H9 (cell line): ENCODE results near the gene PAK5. TPM values are rescaled to one million over a fixed set of nuclear protein-coding genes. Genes with fewer than 3 reads are reported as not detected.

ENCODE experiments used
- DNase-seq: peaks from one replicate; pipeline ENCODE4 v3.0.0-alpha.2; 2017
- H2AFZ ChIP-seq: one replicate; pipeline ENCODE4 v1.6.1; 2013; ENCODE audit warnings: mild to moderate bottlenecking, low read length, control low read depth, moderate library complexity
- H2AK5ac ChIP-seq: 2 replicates; pipeline ENCODE4 v1.6.1; 2013; ENCODE audit warnings: low read length, control low read depth, mixed read lengths; ENCODE audit not compliant: insufficient read length
- H2BK120ac ChIP-seq: one replicate; pipeline ENCODE4 v1.6.1; 2013; ENCODE audit warnings: low read depth, mild to moderate bottlenecking, low read length, control low read depth, inconsistent platforms; ENCODE audit not compliant: poor library complexity, severe bottlenecking
- H2BK12ac ChIP-seq: 2 replicates; pipeline ENCODE4 v1.6.1; 2013; ENCODE audit warnings: low read length, control low read depth, mixed read lengths, low read depth; ENCODE audit not compliant: insufficient read length
- H2BK15ac ChIP-seq: 2 replicates; pipeline ENCODE4 v1.6.1; 2013; ENCODE audit warnings: low read depth, low read length, control low read depth
- H2BK20ac ChIP-seq: one replicate; pipeline ENCODE4 v1.6.1; 2013; ENCODE audit warnings: low read depth, mild to moderate bottlenecking, low read length, control low read depth, inconsistent platforms; ENCODE audit not compliant: poor library complexity, severe bottlenecking
- H2BK5ac ChIP-seq: 2 replicates; pipeline ENCODE4 v1.6.1; 2013; ENCODE audit warnings: low read length, control low read depth, mixed read lengths; ENCODE audit not compliant: insufficient read length
- H3K14ac ChIP-seq: 2 replicates; pipeline ENCODE4 v1.6.1; 2013; ENCODE audit warnings: low read length, control low read depth; ENCODE audit not compliant: insufficient read depth
- H3K18ac ChIP-seq: 2 replicates; pipeline ENCODE4 v1.6.1; 2013; ENCODE audit warnings: low read depth, mild to moderate bottlenecking, mixed read lengths, low read length, control low read depth; ENCODE audit not compliant: insufficient read length
- H3K23ac ChIP-seq: 2 replicates; pipeline ENCODE4 v1.6.1; 2013; ENCODE audit warnings: low read length, control low read depth, mixed read lengths, low read depth; ENCODE audit not compliant: insufficient read length
- H3K23me2 ChIP-seq: 2 replicates; pipeline ENCODE4 v1.6.1; 2013; ENCODE audit warnings: low read depth, mild to moderate bottlenecking, mixed read lengths, low read length, control low read depth; ENCODE audit not compliant: insufficient read length, poor library complexity, severe bottlenecking
- H3K27ac ChIP-seq: 2 replicates; pipeline ENCODE4 v1.5.1; 2013; ENCODE audit warnings: low read length, control low read depth, mixed read lengths, low read depth; ENCODE audit not compliant: insufficient read length
- H3K27me3 ChIP-seq: 2 replicates; pipeline ENCODE4 v1.6.1; 2013; ENCODE audit warnings: low read length, control low read depth, inconsistent platforms; ENCODE audit not compliant: insufficient read depth
- H3K4ac ChIP-seq: 2 replicates; pipeline ENCODE4 v1.6.1; 2013; ENCODE audit warnings: low read depth, mild to moderate bottlenecking, control low read depth, inconsistent platforms, low read length, moderate library complexity
- H3K4me1 ChIP-seq: 2 replicates; pipeline ENCODE4 v1.6.1; 2013; ENCODE audit warnings: low read length, control low read depth, inconsistent platforms; ENCODE audit not compliant: insufficient read depth
- H3K4me2 ChIP-seq: 2 replicates; pipeline ENCODE4 v1.6.1; 2013; ENCODE audit warnings: low read length, control low read depth, mixed read lengths; ENCODE audit not compliant: insufficient read length, insufficient read depth
- H3K56ac ChIP-seq: 2 replicates; pipeline ENCODE4 v1.6.1; 2013; ENCODE audit warnings: low read depth, mild to moderate bottlenecking, mixed read lengths, low read length, control low read depth; ENCODE audit not compliant: insufficient read length
- H3K79me1 ChIP-seq: 2 replicates; pipeline ENCODE4 v1.6.1; 2013; ENCODE audit warnings: low read depth, mild to moderate bottlenecking, moderate library complexity, low read length, control low read depth, inconsistent platforms; ENCODE audit not compliant: insufficient read depth, poor library complexity, severe bottlenecking
- H3K79me2 ChIP-seq: 2 replicates; pipeline ENCODE4 v1.6.1; 2013; ENCODE audit warnings: low read length, control low read depth, inconsistent platforms; ENCODE audit not compliant: insufficient read depth
- H3K9ac ChIP-seq: 2 replicates; pipeline ENCODE4 v1.6.1; 2013; ENCODE audit warnings: low read length, control low read depth, mixed read lengths; ENCODE audit not compliant: insufficient read length; ENCODE audit errors: extremely low read depth
- H3K9me3 ChIP-seq: one replicate; pipeline ENCODE4 v1.6.1; 2013; ENCODE audit warnings: low read depth, low read length, inconsistent platforms; ENCODE audit not compliant: control insufficient read depth
- H3T11ph ChIP-seq: one replicate; pipeline ENCODE4 v1.6.1; 2013; ENCODE audit warnings: mild to moderate bottlenecking, low read length, control low read depth, inconsistent platforms
- H4K20me1 ChIP-seq: one replicate; pipeline ENCODE4 v1.6.1; 2013; ENCODE audit not compliant: control insufficient read depth, insufficient read length, insufficient read depth
- H4K5ac ChIP-seq: 2 replicates; pipeline ENCODE4 v1.6.1; 2013; ENCODE audit warnings: low read depth, mild to moderate bottlenecking, mixed read lengths, low read length, control low read depth; ENCODE audit not compliant: insufficient read length
- H4K8ac ChIP-seq: replicated peaks from 2 replicates; pipeline ENCODE4 v1.6.1; 2013; ENCODE audit warnings: low read length, control low read depth, mixed read lengths, low read depth; ENCODE audit not compliant: insufficient read length
- H4K91ac ChIP-seq: 2 replicates; pipeline ENCODE4 v1.6.1; 2013; ENCODE audit warnings: low read depth, mild to moderate bottlenecking, moderate library complexity, mixed read lengths, low read length, control low read depth; ENCODE audit not compliant: insufficient read length
- H3K27ac Mint-ChIP-seq, 3 experiments: 2 replicates in 2 of 3; 3 replicates in 1 of 3; pipeline ENCODE4 v1.8.0; 2020 to 2021; ENCODE audit warnings: mixed read lengths in 3 of 3, mild to moderate bottlenecking in 1 of 3, moderate library complexity in 1 of 3
- H3K27me3 Mint-ChIP-seq: 2 replicates; pipeline ENCODE4 v1.8.0; 2021; ENCODE audit warnings: low read depth, mild to moderate bottlenecking, moderate library complexity, mixed read lengths
- H3K36me3 Mint-ChIP-seq, 3 experiments: 2 replicates in 2 of 3; 3 replicates in 1 of 3; pipeline ENCODE4 v1.8.0; 2020 to 2021; ENCODE audit warnings: low read depth in 3 of 3, mixed read lengths in 3 of 3; ENCODE audit not compliant: insufficient read depth in 1 of 3
- H3K4me1 Mint-ChIP-seq, 2 experiments: 2 replicates each; pipeline ENCODE4 v1.8.0; 2020; ENCODE audit warnings: mixed read lengths in 2 of 2
- H3K4me3 Mint-ChIP-seq, 2 experiments: 2 replicates in 1 of 2; 3 replicates in 1 of 2; pipeline ENCODE4 v1.8.0; 2020 to 2021; ENCODE audit warnings: mild to moderate bottlenecking in 2 of 2, mixed read lengths in 2 of 2, moderate library complexity in 1 of 2
- H3K9me3 Mint-ChIP-seq, 2 experiments: 2 replicates in 1 of 2; 3 replicates in 1 of 2; pipeline ENCODE4 v1.8.0; 2020; ENCODE audit warnings: mild to moderate bottlenecking in 2 of 2, mixed read lengths in 2 of 2, moderate library complexity in 1 of 2
- WGBS: extraction: QIAGEN DNeasy Blood & Tissue Kit; methylation state at CpG from one replicate; pipeline ENCODE4 v1.1.7; 2013; ENCODE audit warnings: missing lambda C conversion rate, low lambda C conversion rate, mixed read lengths; ENCODE audit not compliant: insufficient read length; ENCODE audit errors: extremely low coverage; 5-methylcytosine and 5-hydroxymethylcytosine counted together
- total RNA-seq: library from RNA; stranded (reverse); gene quantifications from 2 replicates; pipeline ENCODE4 v1.2.1, GENCODE V29; 2021
- TF ChIP-seq, protein P1 (sequence below): fragments of 200-600 bp; sonication (generic); conservative IDR thresholded peaks from 3 replicates; pipeline ENCODE4 v1.8.0; 2021; ENCODE audit warnings: antibody characterized with exemption, mild to moderate bottlenecking

Gene PAK5
- total RNA-seq, 1 experiment from 2014 or later, result 0.20 TPM

- peaks cover 3% of the 10 kb centered on the region for H3K23me2 ChIP-seq
- no peak overlapping the region for H2AK5ac ChIP-seq
- peaks cover 36% of the 10 kb centered on the region; the same call in 1 of the 2 replicates for H3K27me3 ChIP-seq
Measured at GRCh38 chr20:9503526-9504245, 335.2 kb downstream of the PAK5 start.

More at GRCh38 chr20:9503526-9504245, 335.2 kb downstream of the PAK5 start:
- peak; percentile 48 for DNase-seq
- Histone ChIP-seq H3K23ac (no peak overlapping the region), H2BK5ac (no peak overlapping the region), H3K4me2 (no peak overlapping the region), H2BK12ac (no peak overlapping the region), H3K14ac (no peak overlapping the region), H4K91ac (no peak overlapping the region), H2BK120ac (no peak overlapping the region), H2AFZ (no peak overlapping the region), H3K18ac (no peak overlapping the region), H3K9me3 (no peaks in the 10 kb centered on the region), H3K9ac (no peak overlapping the region), H3K4me1 (no peaks in the 10 kb centered on the region; the same call in 1 of the 2 replicates), H3K79me1 (no peaks in the 10 kb centered on the region), H3K56ac (no peak overlapping the region), H2BK15ac (no peak overlapping the region), H4K5ac (no peak overlapping the region), H3K4ac (no peak overlapping the region), H3T11ph (no peak overlapping the region), H3K79me2 (no peaks in the 10 kb centered on the region), H2BK20ac (no peak overlapping the region), H3K27ac (no peak overlapping the region), H4K8ac (no peak overlapping the region), H4K20me1 (no peaks in the 10 kb centered on the region)
- no peak overlapping the region for H3K27ac Mint-ChIP-seq
- no CpG with 5 or more reads among the region's 9 CpGs for WGBS
- TF ChIP-seq, protein P1, sequence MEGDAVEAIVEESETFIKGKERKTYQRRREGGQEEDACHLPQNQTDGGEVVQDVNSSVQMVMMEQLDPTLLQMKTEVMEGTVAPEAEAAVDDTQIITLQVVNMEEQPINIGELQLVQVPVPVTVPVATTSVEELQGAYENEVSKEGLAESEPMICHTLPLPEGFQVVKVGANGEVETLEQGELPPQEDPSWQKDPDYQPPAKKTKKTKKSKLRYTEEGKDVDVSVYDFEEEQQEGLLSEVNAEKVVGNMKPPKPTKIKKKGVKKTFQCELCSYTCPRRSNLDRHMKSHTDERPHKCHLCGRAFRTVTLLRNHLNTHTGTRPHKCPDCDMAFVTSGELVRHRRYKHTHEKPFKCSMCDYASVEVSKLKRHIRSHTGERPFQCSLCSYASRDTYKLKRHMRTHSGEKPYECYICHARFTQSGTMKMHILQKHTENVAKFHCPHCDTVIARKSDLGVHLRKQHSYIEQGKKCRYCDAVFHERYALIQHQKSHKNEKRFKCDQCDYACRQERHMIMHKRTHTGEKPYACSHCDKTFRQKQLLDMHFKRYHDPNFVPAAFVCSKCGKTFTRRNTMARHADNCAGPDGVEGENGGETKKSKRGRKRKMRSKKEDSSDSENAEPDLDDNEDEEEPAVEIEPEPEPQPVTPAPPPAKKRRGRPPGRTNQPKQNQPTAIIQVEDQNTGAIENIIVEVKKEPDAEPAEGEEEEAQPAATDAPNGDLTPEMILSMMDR, result peak; percentile 54
- peaks cover 64% of the 10 kb centered on the region for H3K27me3 Mint-ChIP-seq
- no peak overlapping the region for H3K4me3 Mint-ChIP-seq
- no peaks in the 10 kb centered on the region for H3K36me3 Mint-ChIP-seq
- peaks cover 13 to 16% of the 10 kb centered on the region in 2 experiments for H3K4me1 Mint-ChIP-seq
- peaks cover 1 to 4% of the 10 kb centered on the region in 2 experiments; a peak in 1 of 5 replicates for H3K9me3 Mint-ChIP-seq
